CD14-positive monocyte (primary cell): Measurements from ENCODE around the gene TPD52L1. TPM values are rescaled to one million over a fixed set of nuclear protein-coding genes. Genes with fewer than 3 reads are reported as not detected.

Source experiments
- DNase-seq, 3 donors: peaks; one replicate each; pipeline ENCODE4 v3.0.0-alpha.2; 2011 to 2022
- H2AFZ ChIP-seq: 2 replicates; pipeline ENCODE4 v1.6.0; 2012; ENCODE audit warnings: mild to moderate bottlenecking, low read depth, low read length, inconsistent platforms; ENCODE audit not compliant: insufficient read depth, poor library complexity, severe bottlenecking
- H3K27ac ChIP-seq, 2 donors: 1 replicate in 1 of 2; 2 replicates in 1 of 2; pipeline ENCODE4 v1.5.1; 2012 to 2013; ENCODE audit warnings: low read length in 2 of 2, control low read depth in 1 of 2, inconsistent platforms in 1 of 2, low read depth in 1 of 2, mild to moderate bottlenecking in 1 of 2
- H3K27me3 ChIP-seq, 2 donors: one replicate each; pipeline versions ENCODE4 v1.6.0 to v1.6.1; 2011 to 2013; ENCODE audit warnings: low read length in 2 of 2; ENCODE audit not compliant: control insufficient read depth in 2 of 2, insufficient read depth in 2 of 2
- H3K36me3 ChIP-seq, 2 donors: replicated peaks in 1 of 2; 1 replicate in 1 of 2; 2 replicates in 1 of 2; pipeline versions ENCODE4 v1.5.1 to v1.6.1; 2012 to 2013; ENCODE audit warnings: low read length in 2 of 2, control low read depth in 1 of 2, inconsistent platforms in 1 of 2, mild to moderate bottlenecking in 1 of 2; ENCODE audit not compliant: insufficient read depth in 2 of 2, control insufficient read depth in 1 of 2
- H3K4me1 ChIP-seq, 2 donors: 1 replicate in 1 of 2; 2 replicates in 1 of 2; pipeline versions ENCODE4 v1.5.1 to v1.6.1; 2012 to 2013; ENCODE audit warnings: low read length in 2 of 2, control low read depth in 1 of 2, inconsistent platforms in 1 of 2, mild to moderate bottlenecking in 1 of 2, moderate library complexity in 1 of 2; ENCODE audit not compliant: insufficient read depth in 2 of 2, control insufficient read depth in 1 of 2
- H3K4me2 ChIP-seq: replicated peaks from 2 replicates; pipeline ENCODE3; 2012; ENCODE audit warnings: low read length, moderate library complexity, mild to moderate bottlenecking; ENCODE audit not compliant: poor library complexity, severe bottlenecking; ENCODE audit errors: extremely low read depth
- H3K4me3 ChIP-seq, 3 experiments: fragments of 200-600 bp in 1 of 3; sonication (generic) in 1 of 3; replicated peaks in 1 of 3; 1 replicate in 2 of 3; 2 replicates in 1 of 3; pipeline ENCODE4 v1.5.1; 2011 to 2013; ENCODE audit warnings: low read length in 3 of 3, mild to moderate bottlenecking in 3 of 3, control low read depth in 2 of 3, low read depth in 2 of 3, inconsistent platforms in 1 of 3, moderate library complexity in 1 of 3
- H3K79me2 ChIP-seq: 2 replicates; pipeline ENCODE4 v1.6.0; 2012; ENCODE audit warnings: mild to moderate bottlenecking, control low read depth, inconsistent platforms, low read length, moderate library complexity; ENCODE audit not compliant: insufficient read depth
- H3K9ac ChIP-seq: 2 replicates; pipeline ENCODE4 v1.6.0; 2017; ENCODE audit warnings: low read length, mild to moderate bottlenecking; ENCODE audit not compliant: insufficient read depth, poor library complexity, severe bottlenecking
- H3K9me3 ChIP-seq, 2 donors: replicated peaks in 1 of 2; 1 replicate in 1 of 2; 2 replicates in 1 of 2; pipeline versions ENCODE4 v1.5.1 to v1.6.1; 2012 to 2013; ENCODE audit warnings: low read length in 2 of 2, control low read depth in 1 of 2; ENCODE audit not compliant: control insufficient read depth in 1 of 2, insufficient read depth in 1 of 2
- H4K20me1 ChIP-seq: 2 replicates; pipeline ENCODE4 v1.6.0; 2012; ENCODE audit warnings: mild to moderate bottlenecking, low read length, control low read depth, moderate library complexity; ENCODE audit not compliant: insufficient read depth
- H3K27ac Mint-ChIP-seq, 7 donors: one replicate each; pipeline ENCODE4 v1.8.0; 2020; ENCODE audit warnings: mild to moderate bottlenecking in 7 of 7, mixed read lengths in 7 of 7, moderate library complexity in 6 of 7, inconsistent platforms in 2 of 7
- H3K27me3 Mint-ChIP-seq, 3 donors: one replicate each; pipeline ENCODE4 v1.8.0; 2021 to 2022; ENCODE audit warnings: low read depth in 3 of 3, mild to moderate bottlenecking in 3 of 3, mixed read lengths in 3 of 3, moderate library complexity in 3 of 3, inconsistent platforms in 1 of 3
- H3K36me3 Mint-ChIP-seq, 2 donors: one replicate each; pipeline ENCODE4 v1.8.0; 2020; ENCODE audit warnings: mixed read lengths in 2 of 2, inconsistent platforms in 1 of 2, mild to moderate bottlenecking in 1 of 2
- H3K4me1 Mint-ChIP-seq: one replicate; pipeline ENCODE4 v1.8.0; 2020; ENCODE audit warnings: mild to moderate bottlenecking, mixed read lengths
- H3K4me3 Mint-ChIP-seq, 2 donors: one replicate each; pipeline ENCODE4 v1.8.0; 2020; ENCODE audit warnings: mild to moderate bottlenecking in 2 of 2, mixed read lengths in 2 of 2, moderate library complexity in 1 of 2
- H3K9me3 Mint-ChIP-seq, 7 donors: one replicate each; pipeline ENCODE4 v1.8.0; 2020 to 2022; ENCODE audit warnings: mixed read lengths in 7 of 7, mild to moderate bottlenecking in 6 of 7, moderate library complexity in 6 of 7, inconsistent platforms in 2 of 7
- CTCF ChIP-seq: fragments of 200-600 bp; IDR thresholded peaks from one replicate; pipeline ENCODE4 v1.8.0; 2022; ENCODE audit warnings: antibody characterized with exemption, mild to moderate bottlenecking
- WGBS: methylation state at CpG from one replicate; pipeline ENCODE4 v1.1.5; 2013; ENCODE audit warnings: missing lambda C conversion rate; ENCODE audit not compliant: insufficient coverage; 5-methylcytosine and 5-hydroxymethylcytosine counted together
- intact Hi-C, 2 donors: fragments of 100-400 bp; cut with micrococcal nuclease; formaldehyde crosslinking; loops; one replicate each; pipeline versions ENCODE4 v1.15.0 to v1.15.1; 2023
- polyA plus RNA-seq, 3 donors: library from polyadenylated mRNA; depleted of rRNA in 1 of 3; unstranded in 2 of 3; stranded (reverse) in 1 of 3; fragments of 300-500 nt in 2 of 3; fragments of >200 nt in 1 of 3; fragmentation: Illumina TruSeq in 2 of 3; gene quantifications; 1 replicate in 2 of 3; 2 replicates in 1 of 3; pipeline ENCODE4 v1.2.3, GENCODE V29; 2012 to 2021

TPD52L1 gene
- polyA plus RNA-seq, 3 donors, result not detected

DNA sequence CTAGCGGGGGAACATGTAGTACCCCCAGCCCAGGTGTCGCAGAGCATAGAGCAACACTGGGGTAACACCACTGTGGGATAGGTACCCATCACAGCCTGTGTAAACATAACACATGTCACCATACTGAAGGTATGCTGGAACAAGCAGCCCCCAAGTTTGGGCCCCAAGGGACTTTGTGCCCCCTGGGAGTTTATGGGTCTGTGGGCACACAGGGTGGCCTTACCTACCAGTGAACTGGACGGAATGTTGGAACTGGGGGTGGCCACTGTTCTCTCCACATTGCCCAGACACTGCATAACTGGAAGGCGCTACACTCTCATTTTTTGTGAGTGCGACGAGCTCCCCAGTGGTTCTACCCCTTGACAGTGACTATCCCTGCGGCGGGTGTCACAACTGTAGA, 119.7 kb downstream of the TPD52L1 start:
- no peak for DNase-seq
- intact Hi-C loops, result no loop called here
- 95% methylated on average over 7 of the region's 8 CpGs for WGBS
- H3K36me3 ChIP-seq, result peaks cover 32 to 54% of the 10 kb centered on the region in 2 donors
- Mint-ChIP-seq H3K27ac (no peak overlapping the region), H3K4me1 (no peaks in the 10 kb centered on the region), H3K9me3 (peaks cover 0 to 2% (median 2%) of the 10 kb centered on the region in 7 donors), H3K4me3 (no peak overlapping the region), H3K36me3 (peaks cover 48 to 52% of the 10 kb centered on the region in 2 donors), H3K27me3 (no peaks in the 10 kb centered on the region)
- H3K9ac ChIP-seq, result no peak overlapping the region
- H3K4me1 ChIP-seq, result no peaks in the 10 kb centered on the region
- H2AFZ ChIP-seq, result no peak overlapping the region
- H3K9me3 ChIP-seq, result no peaks in the 10 kb centered on the region
- no peaks in the 10 kb centered on the region for H3K27me3 ChIP-seq
- no peaks in the 10 kb centered on the region for H3K79me2 ChIP-seq
- H3K4me2 ChIP-seq, result no peak overlapping the region
- no peak for TF ChIP-seq CTCF
- no peak overlapping the region for H3K4me3 ChIP-seq
- H4K20me1 ChIP-seq, result no peaks in the 10 kb centered on the region
- H3K27ac ChIP-seq, result no peak overlapping the region

DNA sequence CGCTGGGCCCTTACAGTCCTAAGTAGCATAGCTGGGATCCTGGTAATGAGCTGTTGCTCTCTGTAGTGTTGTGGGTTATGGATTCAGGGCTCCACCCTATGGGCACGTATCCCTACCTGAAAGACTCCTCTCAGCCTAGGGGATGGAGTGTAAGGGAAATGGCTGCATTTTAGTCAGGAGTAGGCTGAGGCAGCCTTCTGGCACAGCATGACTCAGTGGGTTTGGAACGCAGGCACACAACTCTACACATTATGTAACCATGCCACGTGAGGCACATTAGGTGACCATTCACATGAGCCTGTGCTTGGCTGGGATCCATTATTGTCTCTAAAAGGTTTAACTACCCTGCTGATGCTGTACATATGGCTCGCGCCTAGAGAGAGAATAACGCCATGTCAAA, 120.4 kb downstream of the TPD52L1 start:
- peaks cover 32 to 54% of the 10 kb centered on the region in 2 donors for H3K36me3 ChIP-seq
- peaks cover 54 to 55% of the 10 kb centered on the region in 2 donors for H3K36me3 Mint-ChIP-seq

More for the DNA sequence above, 120.4 kb downstream of the TPD52L1 start:
- H3K4me2 ChIP-seq, result no peak overlapping the region
- DNase-seq, result no peak
- Mint-ChIP-seq H3K9me3 (peaks cover 0 to 3% (median 2%) of the 10 kb centered on the region in 7 donors), H3K27me3 (no peaks in the 10 kb centered on the region), H3K4me1 (no peaks in the 10 kb centered on the region), H3K27ac (peak overlapping the region in 1 of 7 donors; percentile 20), H3K4me3 (no peak overlapping the region)
- H3K9ac ChIP-seq, result no peak overlapping the region
- no peaks in the 10 kb centered on the region for H3K27me3 ChIP-seq
- no peak for TF ChIP-seq CTCF
- no peak overlapping the region for H3K4me3 ChIP-seq
- WGBS, result 100% methylated on average over 4 of the region's 7 CpGs
- H3K9me3 ChIP-seq, result no peaks in the 10 kb centered on the region
- H4K20me1 ChIP-seq, result no peaks in the 10 kb centered on the region
- intact Hi-C loops, result no loop called here
- H3K27ac ChIP-seq, result no peak overlapping the region
- no peaks in the 10 kb centered on the region for H3K79me2 ChIP-seq
- no peaks in the 10 kb centered on the region for H3K4me1 ChIP-seq
- H2AFZ ChIP-seq, result no peak overlapping the region
